ENCODE results near the gene IGFBP1. TPM values are rescaled to one million over a fixed set of nuclear protein-coding genes. Genes with fewer than 3 reads are reported as not detected.

The IGFBP1 gene
- total RNA-seq, 1 donor from 2014 or later, result 16.5 TPM

DNA sequence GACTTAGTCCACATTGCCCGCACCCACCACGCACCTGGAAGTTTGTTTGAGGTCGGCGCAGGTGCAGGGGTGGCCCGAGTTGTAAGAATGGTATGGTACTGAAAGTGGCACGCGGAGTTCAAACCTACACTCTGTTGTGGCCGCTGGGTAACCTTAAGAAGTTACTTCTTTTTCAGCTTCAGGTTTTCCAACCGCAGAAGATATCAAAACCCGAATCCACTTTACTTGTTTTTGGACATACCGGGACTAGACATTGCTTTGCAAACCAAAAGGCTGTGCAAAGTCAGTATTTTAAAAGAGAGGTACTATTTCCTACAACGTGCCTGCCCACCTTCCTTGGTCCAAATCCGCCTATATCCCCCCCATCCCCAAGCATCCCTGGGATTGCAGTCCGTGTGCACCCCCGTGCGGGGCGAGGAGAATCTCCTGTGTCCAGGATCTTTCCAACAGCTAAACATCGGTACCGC is 31.7 kb downstream of the IGFBP1 start:
- no peak for DNase-seq (ENCODE audit: low read depth)
- peak overlapping the region; percentile 64 for H3K4me3 ChIP-seq (ENCODE audit: low read depth, low read length)
- TF ChIP-seq, protein P1, sequence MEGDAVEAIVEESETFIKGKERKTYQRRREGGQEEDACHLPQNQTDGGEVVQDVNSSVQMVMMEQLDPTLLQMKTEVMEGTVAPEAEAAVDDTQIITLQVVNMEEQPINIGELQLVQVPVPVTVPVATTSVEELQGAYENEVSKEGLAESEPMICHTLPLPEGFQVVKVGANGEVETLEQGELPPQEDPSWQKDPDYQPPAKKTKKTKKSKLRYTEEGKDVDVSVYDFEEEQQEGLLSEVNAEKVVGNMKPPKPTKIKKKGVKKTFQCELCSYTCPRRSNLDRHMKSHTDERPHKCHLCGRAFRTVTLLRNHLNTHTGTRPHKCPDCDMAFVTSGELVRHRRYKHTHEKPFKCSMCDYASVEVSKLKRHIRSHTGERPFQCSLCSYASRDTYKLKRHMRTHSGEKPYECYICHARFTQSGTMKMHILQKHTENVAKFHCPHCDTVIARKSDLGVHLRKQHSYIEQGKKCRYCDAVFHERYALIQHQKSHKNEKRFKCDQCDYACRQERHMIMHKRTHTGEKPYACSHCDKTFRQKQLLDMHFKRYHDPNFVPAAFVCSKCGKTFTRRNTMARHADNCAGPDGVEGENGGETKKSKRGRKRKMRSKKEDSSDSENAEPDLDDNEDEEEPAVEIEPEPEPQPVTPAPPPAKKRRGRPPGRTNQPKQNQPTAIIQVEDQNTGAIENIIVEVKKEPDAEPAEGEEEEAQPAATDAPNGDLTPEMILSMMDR (conservative IDR thresholded peaks at IDR 0.05; ENCODE audit: low read depth, low read length), result no peak

DNA sequence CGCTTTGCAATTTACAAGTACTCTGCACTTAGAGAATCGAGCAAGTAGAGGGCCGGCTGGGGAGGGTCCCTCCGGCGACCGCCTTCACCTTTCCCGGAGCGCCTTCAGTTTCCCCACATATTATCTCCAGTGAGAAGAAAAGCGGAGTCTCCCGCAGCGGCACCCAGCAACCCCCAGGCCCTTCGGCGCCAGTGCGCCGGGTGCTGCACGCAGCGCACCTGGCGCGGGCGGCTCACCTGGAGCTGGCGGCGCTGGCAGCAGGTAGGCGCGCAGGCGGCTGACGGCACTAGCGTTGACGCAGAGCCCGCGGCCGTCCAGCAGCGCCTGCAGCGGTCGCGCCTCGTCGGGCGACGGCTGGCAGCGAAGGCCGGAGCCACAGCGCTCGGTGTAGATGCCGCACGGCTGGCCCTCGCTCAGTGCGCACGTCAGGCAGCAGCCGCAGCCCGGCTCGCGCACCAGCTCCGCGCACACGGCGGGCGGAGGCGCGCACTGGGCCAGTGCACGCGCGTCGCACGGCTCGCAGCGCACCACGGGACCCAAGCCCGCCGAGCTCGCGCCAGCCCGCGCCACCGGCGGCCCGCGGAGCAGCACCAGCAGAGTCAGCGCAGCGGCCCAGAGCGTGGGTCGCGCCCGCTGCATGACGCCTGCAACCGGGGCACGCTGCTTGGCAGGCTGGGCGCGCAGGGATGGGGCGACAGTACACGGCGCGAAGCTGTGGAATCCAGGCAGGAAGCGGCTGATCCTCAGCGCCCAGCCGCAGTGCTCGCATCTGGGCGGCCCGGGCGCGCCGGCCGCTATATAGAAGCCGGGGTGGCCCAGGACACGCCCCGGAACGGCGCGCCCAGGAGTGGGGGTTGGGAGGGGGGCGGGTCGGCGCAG is 32.5 kb downstream of the IGFBP1 start, which contains the start of gene IGFBP3:
IGFBP3 (minus strand) TSS at position 771 of the 879 bp plus-strand sequence; CDS start at position 639, 132 bp downstream.
- DNase-seq (ENCODE audit: low read depth), result no peak

DNA sequence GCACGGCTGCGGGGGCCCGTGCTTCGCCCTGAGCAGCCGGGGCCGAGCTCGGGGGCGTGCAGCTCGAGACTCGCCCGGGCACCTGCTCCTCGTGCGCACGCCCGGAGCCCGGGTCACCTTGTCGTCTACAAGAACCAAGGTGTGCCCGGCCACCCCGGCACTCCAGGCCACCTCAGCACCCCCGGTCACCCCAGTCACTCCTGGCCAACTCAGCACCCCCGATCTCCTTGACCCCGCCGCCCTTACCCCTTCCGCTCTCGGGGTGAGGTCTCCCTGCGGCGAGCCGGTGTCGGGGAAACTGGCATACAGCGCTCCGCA is 33.1 kb downstream of the IGFBP1 start:
- peak overlapping the region; percentile 64 for H3K4me3 ChIP-seq (ENCODE audit: low read depth, low read length)
- DNase-seq (ENCODE audit: low read depth), result no peak
- TF ChIP-seq, protein P1 (conservative IDR thresholded peaks at IDR 0.05; ENCODE audit: low read depth, low read length), result no peak

More for the DNA sequence above, 32.5 kb downstream of the IGFBP1 start, which contains the start of gene IGFBP3:
- TF ChIP-seq, protein P1 (conservative IDR thresholded peaks at IDR 0.05; ENCODE audit: low read depth, low read length), result no peak
- H3K4me3 ChIP-seq (ENCODE audit: low read depth, low read length), result peak within 1 kb of the TSS; percentile 64

DNA sequence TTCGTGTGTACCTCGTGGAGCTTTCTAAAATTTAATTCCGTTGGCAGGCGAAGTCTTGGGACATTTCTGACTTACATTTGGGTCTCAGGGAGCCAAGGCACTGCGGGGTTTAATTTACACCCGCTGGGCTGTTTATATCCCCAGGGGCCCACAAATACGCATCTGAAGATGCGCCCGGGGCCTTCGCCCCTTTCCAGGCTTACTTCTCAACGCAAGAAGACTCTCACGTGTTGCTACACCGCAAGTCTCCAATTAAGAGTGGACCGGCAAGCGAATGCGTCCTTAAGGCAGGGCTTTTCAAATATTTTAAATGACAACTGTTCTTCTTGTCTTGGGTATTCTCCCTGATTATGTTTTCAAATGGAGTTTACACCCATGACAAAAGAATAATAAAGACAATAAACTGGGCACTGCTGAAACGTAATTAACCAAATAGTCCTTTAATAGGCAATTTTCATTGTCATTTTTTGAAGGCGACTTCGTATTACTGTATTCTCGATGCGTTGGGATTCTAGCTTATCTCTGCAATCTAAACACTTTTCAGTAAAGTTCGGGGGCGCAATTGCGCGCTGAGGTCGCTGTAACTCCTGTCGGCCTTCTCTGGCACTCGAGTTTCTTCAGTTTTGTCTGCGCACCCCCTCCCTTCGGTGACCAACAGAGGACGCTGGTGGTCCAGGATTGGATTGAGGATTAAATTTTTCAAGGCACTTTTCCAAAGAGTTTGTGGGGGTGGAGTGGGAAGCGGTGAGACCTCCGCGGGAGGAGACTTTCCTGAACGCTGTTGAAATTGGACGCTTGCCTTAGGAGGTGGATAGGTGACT is 33.6 kb downstream of the IGFBP1 start:
- TF ChIP-seq, protein P1 (conservative IDR thresholded peaks at IDR 0.05; ENCODE audit: low read depth, low read length), result peak; percentile 99
- H3K4me3 ChIP-seq (ENCODE audit: low read depth, low read length), result peak overlapping the region; percentile 64
- DNase-seq (ENCODE audit: low read depth), result peak; percentile 45

DNA sequence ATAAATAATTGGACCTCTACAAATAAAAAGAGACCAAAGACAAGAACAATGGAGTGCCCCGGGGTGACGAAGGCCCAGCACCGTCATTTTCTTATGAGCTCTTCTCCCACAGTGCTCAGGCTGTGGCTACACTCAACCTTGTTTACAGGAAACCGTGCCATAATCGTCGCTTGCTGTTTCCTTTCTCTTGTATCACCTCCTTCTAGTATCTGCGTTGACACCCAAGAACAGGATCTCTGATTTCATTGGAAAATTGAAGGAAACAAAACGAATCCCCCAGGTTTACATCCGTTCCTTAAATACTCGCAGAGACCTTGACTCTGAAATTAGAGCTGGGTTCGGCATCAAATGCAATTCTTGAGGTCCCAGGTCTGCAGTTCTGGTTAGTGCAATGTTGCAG is 34.5 kb downstream of the IGFBP1 start:
- TF ChIP-seq, protein P1 (conservative IDR thresholded peaks at IDR 0.05; ENCODE audit: low read depth, low read length), result no peak
- H3K4me3 ChIP-seq (ENCODE audit: low read depth, low read length), result peak overlapping the region; percentile 35
- DNase-seq (ENCODE audit: low read depth), result no peak

DNA sequence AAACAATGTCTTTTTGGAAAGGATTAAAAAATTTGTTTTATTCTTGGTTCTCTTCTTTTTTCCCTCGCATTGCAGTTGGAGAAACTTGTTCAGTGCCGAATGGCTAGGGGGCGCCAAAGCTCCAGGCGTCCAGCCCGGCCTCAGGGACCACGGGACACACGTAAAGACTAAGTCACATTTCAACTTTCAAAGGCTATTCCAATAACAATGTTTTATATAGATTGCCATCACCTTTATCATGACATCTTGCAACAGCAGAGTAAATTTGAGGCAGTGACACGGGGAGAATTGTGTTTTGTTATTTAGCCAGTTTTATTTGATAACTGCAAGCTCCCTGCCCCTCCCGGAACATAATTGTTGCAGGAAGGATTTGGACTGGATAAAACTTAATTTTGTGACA is 35.0 kb downstream of the IGFBP1 start:
- H3K4me3 ChIP-seq (ENCODE audit: low read depth, low read length), result peak overlapping the region; percentile 35

More for the DNA sequence above, 35.0 kb downstream of the IGFBP1 start:
- DNase-seq (ENCODE audit: low read depth), result no peak
- TF ChIP-seq, protein P1 (conservative IDR thresholded peaks at IDR 0.05; ENCODE audit: low read depth, low read length), result peak; percentile 99
